Measurements from ENCODE around the gene COG2. TPM values are rescaled to one million over a fixed set of nuclear protein-coding genes. Genes with fewer than 3 reads are reported as not detected.

Gene COG2
- total RNA-seq, 1 donor from 2014 or later: 23.0 TPM

GRCh38 chr1:230706020-230706699 lies 63.9 kb downstream of the COG2 start:
- TF ChIP-seq CTCF (IDR thresholded peaks at IDR 0.05; ENCODE audit: unreplicated experiment): no peak
- Mint-ChIP-seq H3K36me3 (no peaks in the 10 kb centered on the region), H3K4me1 (no peaks in the 10 kb centered on the region), H3K9me3 (no peaks in the 10 kb centered on the region), H3K4me3 (no peak overlapping the region), H3K27ac (no peak overlapping the region), H3K27me3 (ENCODE audit: low read depth) (peaks cover 5% of the 10 kb centered on the region)
- DNase-seq (ENCODE audit: low spot score in 2 of 2, unreplicated experiment in 2 of 2): no peak

GRCh38 chr1:230706887-230707731 lies 64.8 kb downstream of the COG2 start:
- Mint-ChIP-seq H3K9me3 (no peaks in the 10 kb centered on the region), H3K4me3 (no peak overlapping the region), H3K4me1 (no peaks in the 10 kb centered on the region), H3K36me3 (no peaks in the 10 kb centered on the region), H3K27me3 (ENCODE audit: low read depth) (peaks cover 5% of the 10 kb centered on the region), H3K27ac (no peak overlapping the region)
- no peak for TF ChIP-seq CTCF (IDR thresholded peaks at IDR 0.05; ENCODE audit: unreplicated experiment)
- no peak for DNase-seq (ENCODE audit: low spot score in 2 of 2, unreplicated experiment in 2 of 2)

- Mint-ChIP-seq H3K4me3 (no peak overlapping the region), H3K27me3 (ENCODE audit: low read depth) (peaks cover 5% of the 10 kb centered on the region)
- TF ChIP-seq CTCF (IDR thresholded peaks at IDR 0.05; ENCODE audit: unreplicated experiment): no peak
Observed at GRCh38 chr1:230707732-230708630, 65.7 kb downstream of the COG2 start.

GRCh38 chr1:230708631-230709580 lies 66.6 kb downstream of the COG2 start:
- H3K9me3 Mint-ChIP-seq: no peaks in the 10 kb centered on the region
- DNase-seq (ENCODE audit: low spot score in 2 of 2, unreplicated experiment in 2 of 2): no peak
- H3K27ac Mint-ChIP-seq: no peak overlapping the region
- peaks cover 5% of the 10 kb centered on the region for H3K27me3 Mint-ChIP-seq (ENCODE audit: low read depth)
- no peak overlapping the region for H3K4me3 Mint-ChIP-seq
- no peak for TF ChIP-seq CTCF (IDR thresholded peaks at IDR 0.05; ENCODE audit: unreplicated experiment)
- H3K36me3 Mint-ChIP-seq: no peaks in the 10 kb centered on the region
- H3K4me1 Mint-ChIP-seq: peaks cover 3% of the 10 kb centered on the region

More at GRCh38 chr1:230707732-230708630, 65.7 kb downstream of the COG2 start:
- Mint-ChIP-seq H3K36me3 (no peaks in the 10 kb centered on the region), H3K4me1 (no peaks in the 10 kb centered on the region), H3K27ac (no peak overlapping the region), H3K9me3 (no peaks in the 10 kb centered on the region)
- DNase-seq (ENCODE audit: low spot score in 2 of 2, unreplicated experiment in 2 of 2): no peak
